ENCODE data around the gene HDAC9.

DNA sequence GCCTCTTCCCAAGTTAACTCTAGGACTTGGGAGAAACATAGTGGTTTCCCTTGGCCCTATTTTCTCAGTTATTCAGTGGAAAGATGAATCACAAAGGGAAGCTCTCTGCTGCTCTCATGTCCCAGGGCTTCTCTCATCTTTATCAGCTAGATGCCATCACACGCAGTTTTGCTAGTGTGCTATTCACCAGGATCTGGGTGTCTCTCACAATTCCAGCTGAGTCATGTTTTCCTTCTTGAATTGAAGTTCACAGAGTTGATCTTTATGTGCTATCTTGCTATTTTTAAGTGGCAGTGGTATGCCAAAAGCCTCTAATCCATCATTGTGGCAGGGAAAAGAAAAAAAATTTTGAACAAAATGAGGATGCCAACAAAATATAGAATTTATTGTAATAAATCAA, 520.6 kb downstream of the HDAC9 start:
- TF ChIP-seq YY1 (IDR thresholded peaks at IDR 0.05; ENCODE audit: insufficient read depth, insufficient read length) (no peak), ZNF274 (IDR thresholded peaks at IDR 0.05; ENCODE audit: low read depth, low read length) (no peak), SUZ12 (IDR thresholded peaks at IDR 0.05; ENCODE audit: extremely low read depth, insufficient read depth, insufficient read length) (no peak)
